IMR-90 (cell line): ENCODE measurements around the gene RAC3.

Experiments used
- BHLHE40 ChIP-seq: fragments of 150-350 bp; IDR thresholded peaks from 2 replicates; pipeline ENCODE4 v1.6.1; 2016; ENCODE audit warnings: mild to moderate bottlenecking, low read depth, low read length
- CTCF ChIP-seq: conservative IDR thresholded peaks from 2 replicates; pipeline ENCODE4 v1.5.1; 2012; ENCODE audit warnings: mild to moderate bottlenecking, low read depth, low read length, improper control_type of control experiment
- MAZ ChIP-seq: IDR thresholded peaks from 2 replicates; pipeline ENCODE4 v1.6.1; 2012; ENCODE audit warnings: low read depth, mild to moderate bottlenecking, low read length, improper control_type of control experiment, moderate library complexity, borderline replicate concordance
- MXI1 ChIP-seq: IDR thresholded peaks from 2 replicates; pipeline ENCODE4 v1.6.1; 2012; ENCODE audit warnings: low read depth, mild to moderate bottlenecking, low read length, moderate library complexity, borderline replicate concordance
- RFX5 ChIP-seq: IDR thresholded peaks from 2 replicates; pipeline ENCODE4 v1.8.0; 2012; ENCODE audit warnings: low read depth, mild to moderate bottlenecking, low read length, moderate library complexity

- TF ChIP-seq MXI1 (no peak), MAZ (no peak), CTCF (no peak), BHLHE40 (no peak), RFX5 (no peak)
Observed at GRCh38 chr17:81994593-81995462, 36.6 kb upstream of the RAC3 start.
